Measurements from ENCODE around the gene CDKL2. TPM values are rescaled to one million over a fixed set of nuclear protein-coding genes. Genes with fewer than 3 reads are reported as not detected.

CDKL2 gene
- total RNA-seq, 4 donors from 2014 or later = 14.1 to 27.0 (median 17.6) TPM

- H3K27me3 ChIP-seq = no peaks in the 10 kb centered on the region
- TF ChIP-seq POLR2A (IDR thresholded peaks at IDR 0.05) = no peak
- TF ChIP-seq CTCF (IDR thresholded peaks at IDR 0.05) = no peak
- H3K36me3 ChIP-seq = no peaks in the 10 kb centered on the region
- H3K27ac ChIP-seq = no peak overlapping the region
- no peak for DNase-seq
- H3K4me3 ChIP-seq (replicated peaks in 1 of 3) = no peak overlapping the region
- H3K9me3 ChIP-seq = no peaks in the 10 kb centered on the region
- WGBS, 2 donors = 86 to 93% methylated on average over 3 of the region's 3 CpGs
- intact Hi-C loops (cut with DNase I) = no loop called here
- no peaks in the 10 kb centered on the region for H3K4me1 ChIP-seq
Observed at GRCh38 chr4:75598390-75598789, 31.9 kb downstream of the CDKL2 start.

GRCh38 chr4:75596061-75596460 lies 34.3 kb downstream of the CDKL2 start:
- Histone ChIP-seq H3K4me1 (no peaks in the 10 kb centered on the region), H3K9me3 (no peaks in the 10 kb centered on the region), H3K4me3 (replicated peaks in 1 of 3) (no peak overlapping the region), H3K27me3 (no peaks in the 10 kb centered on the region), H3K36me3 (no peaks in the 10 kb centered on the region), H3K27ac (no peak overlapping the region)
- WGBS, 2 donors = 79 to 89% methylated on average over 3 of the region's 3 CpGs
- TF ChIP-seq CTCF (IDR thresholded peaks at IDR 0.05) = no peak
- no peak for TF ChIP-seq POLR2A (IDR thresholded peaks at IDR 0.05)
- DNase-seq = no peak
- intact Hi-C loops (cut with DNase I) = no loop called here

- Histone ChIP-seq H3K27ac (no peak overlapping the region), H3K27me3 (no peaks in the 10 kb centered on the region), H3K4me3 (replicated peaks in 1 of 3) (no peak overlapping the region), H3K4me1 (no peaks in the 10 kb centered on the region), H3K36me3 (no peaks in the 10 kb centered on the region), H3K9me3 (no peaks in the 10 kb centered on the region)
- intact Hi-C loops (cut with DNase I) = no loop called here
- no peak for TF ChIP-seq POLR2A (IDR thresholded peaks at IDR 0.05)
- TF ChIP-seq CTCF (IDR thresholded peaks at IDR 0.05) = no peak
- no peak for DNase-seq
- 85 to 88% methylated on average over 1 of the region's 1 CpG for WGBS, 2 donors
Observed at GRCh38 chr4:75593393-75593792, 36.9 kb downstream of the CDKL2 start.

GRCh38 chr4:75584067-75584466 lies 46.3 kb downstream of the CDKL2 start:
- H3K9me3 ChIP-seq = no peaks in the 10 kb centered on the region
- no peaks in the 10 kb centered on the region for H3K4me1 ChIP-seq
- H3K4me3 ChIP-seq (replicated peaks in 1 of 3) = no peak overlapping the region
- no peaks in the 10 kb centered on the region for H3K27me3 ChIP-seq
- TF ChIP-seq CTCF (IDR thresholded peaks at IDR 0.05) (no peak), POLR2A (IDR thresholded peaks at IDR 0.05) (no peak)
- no peaks in the 10 kb centered on the region for H3K36me3 ChIP-seq
- no peak overlapping the region for H3K27ac ChIP-seq
- intact Hi-C loops (cut with DNase I) = no loop called here
- 90 to 93% methylated on average over 2 of the region's 2 CpGs for WGBS, 2 donors
- DNase-seq = peak in 1 of 2 donors; percentile 13

- intact Hi-C loops (cut with DNase I) = no loop called here
- 89 to 93% methylated on average over 2 of the region's 2 CpGs for WGBS, 2 donors
- H3K9me3 ChIP-seq = no peaks in the 10 kb centered on the region
- H3K36me3 ChIP-seq = no peaks in the 10 kb centered on the region
- TF ChIP-seq CTCF (IDR thresholded peaks at IDR 0.05) (no peak), POLR2A (IDR thresholded peaks at IDR 0.05) (no peak)
- no peak overlapping the region for H3K4me3 ChIP-seq (replicated peaks in 1 of 3)
- no peaks in the 10 kb centered on the region for H3K4me1 ChIP-seq
- H3K27ac ChIP-seq = no peak overlapping the region
- no peak for DNase-seq
- H3K27me3 ChIP-seq = no peaks in the 10 kb centered on the region
Observed at GRCh38 chr4:75567725-75568124, 62.6 kb downstream of the CDKL2 start.

All from thyroid gland (tissue), 4 donors.